BJ (cell line): ENCODE measurements around the gene MEGF9. TPM values are rescaled to one million over a fixed set of nuclear protein-coding genes. Genes with fewer than 3 reads are reported as not detected.
"Not testable (repeated sequence)": the region's sequence is repeated elsewhere in the genome, so short reads cannot be mapped to it uniquely, and the experiment has no call there.

Experiments
- CTCF ChIA-PET: fragments of 350-600 bp; formaldehyde crosslinking; extraction: SDS; loops from one replicate; lab custom pipeline; 2021; ENCODE audit warnings: antibody characterized with exemption, inconsistent platforms; lab: Yijun Ruan, JAX
- POLR2A ChIA-PET: fragments of 300-600 bp; sonication (Branson Sonifier 250); formaldehyde crosslinking; extraction: SDS; loops from one replicate; lab custom pipeline; 2021; ENCODE audit warnings: antibody characterized with exemption; lab: Charles Lee
- DNase-seq: peaks from one replicate; pipeline ENCODE4 v3.0.0-alpha.2; 2011; ENCODE audit warnings: low read depth
- H3K27me3 ChIP-seq: 2 replicates; pipeline ENCODE4 v1.6.0; 2011; ENCODE audit warnings: low read length; ENCODE audit not compliant: control insufficient read depth, insufficient read depth
- H3K36me3 ChIP-seq: 2 replicates; pipeline ENCODE4 v1.5.1; 2011; ENCODE audit warnings: low read length; ENCODE audit not compliant: control insufficient read depth, insufficient read depth
- H3K4me3 ChIP-seq: 2 replicates; pipeline ENCODE4 v1.5.1; 2011; ENCODE audit warnings: low read depth, mild to moderate bottlenecking, control low read depth, low read length
- polyA plus RNA-seq: library from polyadenylated mRNA; depleted of rRNA; stranded (reverse); fragments of >200 nt; gene quantifications from 2 replicates; pipeline ENCODE4 v1.2.3, GENCODE V29; 2011
- TF ChIP-seq, protein P1 (sequence below): IDR thresholded peaks from 2 replicates; pipeline ENCODE4 v1.5.1; 2011; ENCODE audit warnings: low read depth, mild to moderate bottlenecking, control low read depth, inconsistent platforms, low read length, moderate library complexity; ENCODE audit not compliant: insufficient read depth

The MEGF9 gene
- polyA plus RNA-seq, 1 experiment, result 1.1 TPM

DNA sequence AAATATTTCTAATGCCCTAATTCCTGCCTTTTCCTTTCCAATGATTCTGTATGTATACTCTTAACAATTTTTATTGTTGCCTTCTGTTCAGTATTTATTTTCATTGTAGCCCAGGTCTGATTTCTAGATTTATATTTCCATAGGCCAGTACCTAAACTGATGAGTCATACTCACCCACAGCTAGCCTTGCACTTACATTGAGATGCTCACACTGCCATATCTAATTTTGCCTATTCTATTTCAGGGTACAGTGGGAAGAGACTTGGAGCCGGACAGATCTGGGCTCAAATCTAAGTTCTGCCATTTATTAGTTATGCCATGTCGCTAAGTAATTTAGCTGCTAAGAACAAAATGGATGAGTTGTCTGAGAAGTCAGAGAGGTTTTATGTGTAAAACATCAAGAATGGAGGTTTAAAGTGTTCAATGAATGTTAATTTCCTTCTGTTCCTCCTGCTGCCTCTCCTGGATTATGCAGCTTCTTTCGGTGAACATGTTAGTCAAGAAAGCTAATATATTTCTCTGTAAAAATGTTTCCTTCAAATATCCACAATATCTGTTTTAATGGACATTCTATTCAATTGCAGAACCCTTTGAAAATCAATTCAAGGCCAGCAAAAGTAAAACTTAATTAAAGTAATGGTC lies 72.0 kb downstream of the MEGF9 start:
- no peak for DNase-seq
- TF ChIP-seq, protein P1, sequence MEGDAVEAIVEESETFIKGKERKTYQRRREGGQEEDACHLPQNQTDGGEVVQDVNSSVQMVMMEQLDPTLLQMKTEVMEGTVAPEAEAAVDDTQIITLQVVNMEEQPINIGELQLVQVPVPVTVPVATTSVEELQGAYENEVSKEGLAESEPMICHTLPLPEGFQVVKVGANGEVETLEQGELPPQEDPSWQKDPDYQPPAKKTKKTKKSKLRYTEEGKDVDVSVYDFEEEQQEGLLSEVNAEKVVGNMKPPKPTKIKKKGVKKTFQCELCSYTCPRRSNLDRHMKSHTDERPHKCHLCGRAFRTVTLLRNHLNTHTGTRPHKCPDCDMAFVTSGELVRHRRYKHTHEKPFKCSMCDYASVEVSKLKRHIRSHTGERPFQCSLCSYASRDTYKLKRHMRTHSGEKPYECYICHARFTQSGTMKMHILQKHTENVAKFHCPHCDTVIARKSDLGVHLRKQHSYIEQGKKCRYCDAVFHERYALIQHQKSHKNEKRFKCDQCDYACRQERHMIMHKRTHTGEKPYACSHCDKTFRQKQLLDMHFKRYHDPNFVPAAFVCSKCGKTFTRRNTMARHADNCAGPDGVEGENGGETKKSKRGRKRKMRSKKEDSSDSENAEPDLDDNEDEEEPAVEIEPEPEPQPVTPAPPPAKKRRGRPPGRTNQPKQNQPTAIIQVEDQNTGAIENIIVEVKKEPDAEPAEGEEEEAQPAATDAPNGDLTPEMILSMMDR, result no peak
- POLR2A ChIA-PET, result no interaction called here

DNA sequence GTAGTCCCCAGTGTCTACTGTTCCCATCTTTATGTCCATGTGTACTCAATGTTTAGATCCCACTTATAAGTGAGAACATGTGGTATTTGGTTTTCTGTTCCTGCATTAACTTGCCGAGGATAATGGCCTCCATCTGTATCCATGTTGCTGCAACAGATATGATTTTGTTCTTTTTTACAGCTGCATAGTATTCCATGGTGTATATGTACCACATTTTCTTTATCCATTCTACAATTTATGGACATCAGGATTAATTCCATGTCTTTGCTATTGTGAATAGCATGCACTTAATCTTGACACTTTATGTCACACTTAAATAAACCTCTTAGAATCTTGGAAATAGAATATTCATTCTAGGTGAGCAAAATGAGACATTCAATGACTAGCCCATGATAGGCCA lies 73.4 kb downstream of the MEGF9 start:
- POLR2A ChIA-PET, CTCF ChIA-PET, H3K4me3 ChIP-seq, H3K27me3 ChIP-seq, DNase-seq, H3K36me3 ChIP-seq: not testable (repeated sequence)

More for the DNA sequence above, 72.0 kb downstream of the MEGF9 start:
- Histone ChIP-seq H3K36me3 (no peaks in the 10 kb centered on the region), H3K27me3 (no peaks in the 10 kb centered on the region), H3K4me3 (no peak overlapping the region)
- CTCF ChIA-PET, result no interaction called here

DNA sequence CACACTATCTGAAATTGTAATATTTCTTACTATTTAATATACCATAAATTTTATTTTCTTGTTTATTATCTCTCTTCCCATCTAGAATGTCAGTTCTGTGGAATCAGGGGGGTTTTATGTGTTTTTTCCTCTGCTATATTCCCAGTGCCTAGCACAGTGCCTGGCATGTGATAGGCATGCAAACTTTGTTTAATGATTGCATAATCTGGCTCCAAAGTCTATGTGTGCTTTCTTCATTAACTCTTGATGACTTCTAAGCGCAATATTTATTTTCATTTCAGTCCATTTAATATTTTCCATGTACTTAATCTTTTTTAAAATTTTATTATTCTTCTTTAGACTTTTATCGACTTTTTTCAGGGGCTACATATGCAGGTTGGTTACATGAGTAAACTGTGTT lies 73.9 kb downstream of the MEGF9 start:
- POLR2A ChIA-PET, result no interaction called here
- H3K36me3 ChIP-seq, result no peaks in the 10 kb centered on the region
- no peak for DNase-seq
- no peak overlapping the region for H3K4me3 ChIP-seq
- H3K27me3 ChIP-seq, result no peaks in the 10 kb centered on the region
- CTCF ChIA-PET, result no interaction called here
- TF ChIP-seq, protein P1, result no peak

DNA sequence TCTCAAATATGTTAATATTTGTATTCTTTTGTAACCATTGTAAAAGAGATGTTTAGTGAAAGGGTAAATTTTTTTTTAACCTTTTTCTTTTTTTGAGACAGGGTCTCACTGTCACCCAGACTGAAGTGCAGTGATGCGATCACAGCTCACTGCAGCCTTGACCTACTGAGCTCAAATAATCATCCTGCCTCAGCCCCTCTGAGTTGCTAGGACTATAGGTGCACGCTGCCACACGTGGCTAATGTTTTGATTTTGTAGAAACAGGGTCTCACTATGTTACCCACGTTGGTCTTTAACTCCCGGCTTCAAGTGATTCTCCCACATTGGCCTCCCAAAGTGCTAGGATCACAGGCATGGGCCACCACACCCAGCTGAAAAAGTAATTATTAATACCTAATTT lies 76.4 kb downstream of the MEGF9 start:
- no peak for DNase-seq
- POLR2A ChIA-PET, result no interaction called here
- Histone ChIP-seq H3K4me3 (no peak overlapping the region), H3K36me3 (no peaks in the 10 kb centered on the region), H3K27me3 (no peaks in the 10 kb centered on the region)
- TF ChIP-seq, protein P1, result no peak
- CTCF ChIA-PET, result interaction anchor here (0.6 to 0.9 kb wide), 2 partner anchors 12 to 61 kb away, joined by 3 to 6 read pairs; no protein-coding TSS in a partner anchor

DNA sequence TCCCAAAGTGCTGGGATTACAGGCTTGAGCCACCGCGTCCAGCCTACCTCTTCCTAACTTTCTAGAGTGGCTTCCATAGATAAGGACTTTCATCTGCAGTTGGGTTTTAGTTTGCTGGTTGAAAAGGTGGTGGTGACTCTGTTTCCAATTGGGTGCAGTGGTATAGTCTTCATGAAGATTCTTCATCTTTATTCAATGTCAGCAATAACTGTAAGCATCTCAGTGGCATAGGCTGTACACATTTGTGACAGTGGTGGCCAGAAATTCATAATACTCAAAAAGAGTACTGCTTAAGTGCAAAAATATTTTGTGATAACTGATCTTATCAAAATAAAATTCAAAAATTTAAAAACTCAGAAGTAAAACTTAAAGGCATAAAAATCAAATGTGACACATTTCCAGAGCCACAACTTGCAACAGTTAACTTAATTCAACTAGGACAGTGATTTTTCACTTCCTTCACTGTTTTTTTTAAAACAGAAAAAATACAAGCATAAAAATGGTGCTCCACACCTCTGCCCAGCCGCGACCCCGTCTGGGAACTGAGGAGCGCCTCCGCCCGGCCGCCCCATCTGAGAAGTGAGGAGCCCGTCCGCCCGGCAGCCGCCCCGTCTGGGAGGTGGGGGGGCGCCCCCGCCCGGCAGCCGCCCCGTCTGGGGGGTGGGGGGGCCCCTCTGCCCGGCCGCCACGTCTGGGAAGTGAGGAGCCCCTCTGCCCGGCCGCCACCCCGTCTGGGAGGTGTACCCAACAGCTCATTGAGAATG lies 77.9 kb downstream of the MEGF9 start:
- POLR2A ChIA-PET, result no interaction called here
- Histone ChIP-seq H3K4me3 (no peak overlapping the region), H3K36me3 (no peaks in the 10 kb centered on the region), H3K27me3 (no peaks in the 10 kb centered on the region)
- no peak for DNase-seq
- TF ChIP-seq, protein P1, result no peak
- CTCF ChIA-PET, result no interaction called here
